Measurements from ENCODE around the gene SCN4B. TPM values are rescaled to one million over a fixed set of nuclear protein-coding genes. Genes with fewer than 3 reads are reported as not detected.

The SCN4B gene
- total and polyA plus RNA-seq, 2 of the 8 experiments (the other 6 are each of a cell fraction or from before 2014, with no cell fraction given) = 2.8 to 4.9 TPM

GRCh38 chr11:118106789-118107335, 45.8 kb downstream of the SCN4B start:
- no peak overlapping the region for H3K56ac ChIP-seq (replicated peaks; ENCODE audit: insufficient read length, low read depth, low read length)
- no peaks in the 10 kb centered on the region for H3K79me2 ChIP-seq (ENCODE audit: control insufficient read depth in 1 of 2, insufficient read depth in 2 of 2, low read length in 2 of 2)
- no peak for FAIRE-seq
- H3K18ac ChIP-seq (ENCODE audit: extremely low read depth, low read length) = no peak overlapping the region; the same call in 1 of the 2 replicates
- H3K14ac ChIP-seq (ENCODE audit: insufficient read length) = no peak overlapping the region
- H2BK120ac ChIP-seq (replicated peaks; ENCODE audit: low read depth, low read length) = no peak overlapping the region
- no peak overlapping the region for H2BK20ac ChIP-seq (ENCODE audit: low read length)
- H3K4me1 ChIP-seq (replicated peaks in 1 of 4; ENCODE audit: control insufficient read depth in 3 of 4, insufficient read depth in 4 of 4, low read length in 3 of 4) = peaks cover 0 to 3% (median 1%) of the 10 kb centered on the region in 4 experiments; a peak in 3 of 7 replicates
- no peak overlapping the region for H3K4me2 ChIP-seq (ENCODE audit: insufficient read depth in 1 of 2, low read depth in 2 of 2, low read length in 2 of 2)
- ChIA-PET POLR2A (ENCODE audit: partially characterized antibody) (no interaction called here), CTCF (ENCODE audit: partially characterized antibody) (interaction anchor here (0.7 to 1.8 kb wide), 5 partner anchors 11 to 189 kb away, joined by 3 to 5 read pairs (median 4); no protein-coding TSS in a partner anchor)
- no peak overlapping the region for H4K91ac ChIP-seq (replicated peaks; ENCODE audit: insufficient read length, low read length)
- no peak for DNase-seq (ENCODE audit: low read depth in 1 of 2, low spot score in 2 of 2)
- H3K23ac ChIP-seq (ENCODE audit: insufficient read length) = no peak overlapping the region
- H3K27ac ChIP-seq (ENCODE audit: low read depth, low read length) = no peak overlapping the region
- no peaks in the 10 kb centered on the region; the same call in 1 of the 2 replicates for H3K23me2 ChIP-seq (ENCODE audit: low read depth, low read length)
- no peaks in the 10 kb centered on the region for H3K9me3 ChIP-seq (ENCODE audit: insufficient read depth in 2 of 2, low read depth in 1 of 2, low read length in 1 of 2)
- H4K20me1 ChIP-seq (replicated peaks in 1 of 2; ENCODE audit: control insufficient read depth in 1 of 2, insufficient read depth in 2 of 2, low read length in 2 of 2) = no peaks in the 10 kb centered on the region
- no peak overlapping the region for H3K4ac ChIP-seq (replicated peaks; ENCODE audit: insufficient read length, low read depth, low read length)
- no peak overlapping the region for H3K4me3 ChIP-seq (ENCODE audit: extremely low read depth in 1 of 4, insufficient read depth in 2 of 4, low read depth in 3 of 4, low read length in 4 of 4)
- H2BK5ac ChIP-seq (ENCODE audit: low read depth, low read length) = no peak overlapping the region
- no peaks in the 10 kb centered on the region for H3K36me3 ChIP-seq (ENCODE audit: control insufficient read depth in 2 of 4, insufficient read depth in 4 of 4, low read length in 3 of 4)
- H3K79me1 ChIP-seq (ENCODE audit: low read depth, low read length) = no peaks in the 10 kb centered on the region
- no peak overlapping the region for H2AK5ac ChIP-seq (ENCODE audit: low read depth, low read length)
- no peak overlapping the region for H4K5ac ChIP-seq (ENCODE audit: insufficient read length, low read depth, low read length)
- H2AFZ ChIP-seq (ENCODE audit: low read length) = no peak overlapping the region
- no peak overlapping the region for H4K8ac ChIP-seq (ENCODE audit: extremely low read depth, insufficient read depth, low read length)
- no peak overlapping the region for H2BK15ac ChIP-seq (ENCODE audit: low read length)
- no peak overlapping the region for H2BK12ac ChIP-seq (ENCODE audit: low read depth, low read length)
- 86% methylated on average over 2 of the region's 2 CpGs; no CpG with 5 or more reads in 1 of the 2 experiments for WGBS, 2 experiments (ENCODE audit: extremely low coverage in 1 of 2, insufficient coverage in 1 of 2, insufficient read length in 1 of 2, insufficient replicate concordance in 2 of 2, low coverage in 1 of 2, low lambda C conversion rate in 2 of 2, missing lambda C conversion rate in 1 of 2)
- H3K27me3 ChIP-seq (replicated peaks in 1 of 4; ENCODE audit: control insufficient read depth in 3 of 4, extremely low read depth in 1 of 4, insufficient read depth in 3 of 4, low read length in 3 of 4) = no peaks in the 10 kb centered on the region; a peak in 1 of 7 replicates
- no peak overlapping the region for H3K9ac ChIP-seq (replicated peaks in 1 of 4; ENCODE audit: extremely low read depth in 1 of 4, low read depth in 3 of 4, low read length in 3 of 4)
- TF ChIP-seq RBBP5 (IDR thresholded peaks at IDR 0.05; ENCODE audit: borderline replicate concordance, low read depth, low read length) = no peak
- no peak for TF ChIP-seq ZNF274 (IDR thresholded peaks at IDR 0.05; ENCODE audit: borderline replicate concordance, extremely low read depth, low read length)
- TF ChIP-seq SP4 (IDR thresholded peaks at IDR 0.05; ENCODE audit: low read length) = no peak
- TF ChIP-seq ATF3 (IDR thresholded peaks at IDR 0.05; ENCODE audit: insufficient read depth, low read depth, low read length) = no peak

Measured in H1 (cell line).